Measurements from ENCODE around the gene FN1.

The FN1 gene

GRCh38 chr2:215435870-215436704 lies at the start of gene FN1:
TSS of gene FN1 (minus strand) at chr2:215436068. CDS start at chr2:215435802, 266 bp downstream.
- Mint-ChIP-seq H3K36me3 (ENCODE audit: low read depth) (no peaks in the 10 kb centered on the region), H3K27ac (no peak within 1 kb of the TSS), H3K4me1 (ENCODE audit: low read depth) (peaks cover 18% of the 10 kb centered on the region), H3K27me3 (peaks cover 77% of the 10 kb centered on the region), H3K9me3 (no peaks in the 10 kb centered on the region), H3K4me3 (peak within 1 kb of the TSS; percentile 78)

GRCh38 chr2:215485032-215485431 lies 49.2 kb upstream of the FN1 start:
- Mint-ChIP-seq H3K27me3 (peaks cover 20% of the 10 kb centered on the region), H3K9me3 (no peaks in the 10 kb centered on the region), H3K4me3 (no peak overlapping the region)

GRCh38 chr2:215484570-215484969 lies 48.7 kb upstream of the FN1 start:
- Mint-ChIP-seq H3K27me3 (peaks cover 19% of the 10 kb centered on the region), H3K27ac (no peak overlapping the region), H3K36me3 (ENCODE audit: low read depth) (no peaks in the 10 kb centered on the region), H3K9me3 (no peaks in the 10 kb centered on the region), H3K4me3 (no peak overlapping the region), H3K4me1 (ENCODE audit: low read depth) (no peaks in the 10 kb centered on the region)

More at GRCh38 chr2:215485032-215485431, 49.2 kb upstream of the FN1 start:
- Mint-ChIP-seq H3K27ac (no peak overlapping the region), H3K36me3 (ENCODE audit: low read depth) (no peaks in the 10 kb centered on the region), H3K4me1 (ENCODE audit: low read depth) (no peaks in the 10 kb centered on the region)

- Mint-ChIP-seq H3K4me3 (no peak overlapping the region), H3K4me1 (ENCODE audit: low read depth) (no peaks in the 10 kb centered on the region), H3K36me3 (ENCODE audit: low read depth) (no peaks in the 10 kb centered on the region), H3K27me3 (peaks cover 15% of the 10 kb centered on the region), H3K27ac (no peak overlapping the region), H3K9me3 (no peaks in the 10 kb centered on the region)
Observed at GRCh38 chr2:215483431-215483830, 47.6 kb upstream of the FN1 start.

GRCh38 chr2:215479536-215480240 lies 43.8 kb upstream of the FN1 start:
- no peak overlapping the region for H3K4me3 Mint-ChIP-seq
- H3K9me3 Mint-ChIP-seq = no peaks in the 10 kb centered on the region
- H3K27ac Mint-ChIP-seq = no peak overlapping the region
- H3K4me1 Mint-ChIP-seq (ENCODE audit: low read depth) = no peaks in the 10 kb centered on the region
- no peaks in the 10 kb centered on the region for H3K36me3 Mint-ChIP-seq (ENCODE audit: low read depth)
- H3K27me3 Mint-ChIP-seq = peaks cover 14% of the 10 kb centered on the region

- Mint-ChIP-seq H3K4me3 (no peak overlapping the region), H3K36me3 (ENCODE audit: low read depth) (no peaks in the 10 kb centered on the region), H3K27me3 (peaks cover 14% of the 10 kb centered on the region), H3K27ac (no peak overlapping the region), H3K4me1 (ENCODE audit: low read depth) (no peaks in the 10 kb centered on the region), H3K9me3 (no peaks in the 10 kb centered on the region)
Observed at GRCh38 chr2:215479121-215479520, 43.3 kb upstream of the FN1 start.

GRCh38 chr2:215476424-215476823 lies 40.6 kb upstream of the FN1 start:
- Mint-ChIP-seq H3K4me1 (ENCODE audit: low read depth) (no peaks in the 10 kb centered on the region), H3K4me3 (no peak overlapping the region), H3K36me3 (ENCODE audit: low read depth) (no peaks in the 10 kb centered on the region), H3K9me3 (no peaks in the 10 kb centered on the region), H3K27ac (no peak overlapping the region), H3K27me3 (peaks cover 10% of the 10 kb centered on the region)

- Mint-ChIP-seq H3K27me3 (peaks cover 7% of the 10 kb centered on the region), H3K9me3 (no peaks in the 10 kb centered on the region), H3K36me3 (ENCODE audit: low read depth) (no peaks in the 10 kb centered on the region), H3K4me3 (no peak overlapping the region), H3K4me1 (ENCODE audit: low read depth) (no peaks in the 10 kb centered on the region), H3K27ac (no peak overlapping the region)
Observed at GRCh38 chr2:215466097-215466909, 30.4 kb upstream of the FN1 start.

- Mint-ChIP-seq H3K27me3 (peaks cover 7% of the 10 kb centered on the region), H3K9me3 (no peaks in the 10 kb centered on the region), H3K4me3 (no peak overlapping the region), H3K36me3 (ENCODE audit: low read depth) (no peaks in the 10 kb centered on the region), H3K4me1 (ENCODE audit: low read depth) (no peaks in the 10 kb centered on the region), H3K27ac (no peak overlapping the region)
Observed at GRCh38 chr2:215465256-215465655, 29.4 kb upstream of the FN1 start.

GRCh38 chr2:215461836-215462532 lies 26.1 kb upstream of the FN1 start:
- Mint-ChIP-seq H3K36me3 (ENCODE audit: low read depth) (no peaks in the 10 kb centered on the region), H3K27me3 (peaks cover 16% of the 10 kb centered on the region), H3K27ac (no peak overlapping the region), H3K9me3 (no peaks in the 10 kb centered on the region), H3K4me1 (ENCODE audit: low read depth) (no peaks in the 10 kb centered on the region), H3K4me3 (no peak overlapping the region)

- Mint-ChIP-seq H3K4me3 (no peak overlapping the region), H3K9me3 (no peaks in the 10 kb centered on the region), H3K4me1 (ENCODE audit: low read depth) (no peaks in the 10 kb centered on the region), H3K36me3 (ENCODE audit: low read depth) (no peaks in the 10 kb centered on the region), H3K27me3 (peaks cover 16% of the 10 kb centered on the region), H3K27ac (no peak overlapping the region)
Observed at GRCh38 chr2:215460682-215461382, 25.0 kb upstream of the FN1 start.

GRCh38 chr2:215455958-215456357 lies 20.1 kb upstream of the FN1 start:
- peaks cover 23% of the 10 kb centered on the region for H3K27me3 Mint-ChIP-seq
- no peak overlapping the region for H3K27ac Mint-ChIP-seq
- no peaks in the 10 kb centered on the region for H3K36me3 Mint-ChIP-seq (ENCODE audit: low read depth)
- no peak overlapping the region for H3K4me3 Mint-ChIP-seq
- no peaks in the 10 kb centered on the region for H3K9me3 Mint-ChIP-seq
- H3K4me1 Mint-ChIP-seq (ENCODE audit: low read depth) = no peaks in the 10 kb centered on the region

- H3K27ac Mint-ChIP-seq = no peak overlapping the region
- H3K4me3 Mint-ChIP-seq = no peak overlapping the region
Observed at GRCh38 chr2:215454519-215455246, 18.8 kb upstream of the FN1 start.

More at GRCh38 chr2:215454519-215455246, 18.8 kb upstream of the FN1 start:
- Mint-ChIP-seq H3K36me3 (ENCODE audit: low read depth) (no peaks in the 10 kb centered on the region), H3K4me1 (ENCODE audit: low read depth) (no peaks in the 10 kb centered on the region), H3K9me3 (no peaks in the 10 kb centered on the region), H3K27me3 (peaks cover 24% of the 10 kb centered on the region)
